Astrocyte of the spinal cord (primary cell): ENCODE data around the gene ZNF681.
"Not testable (repeated sequence)": the region's sequence is repeated elsewhere in the genome, so short reads cannot be mapped to it uniquely, and the experiment has no call there.

Experiments used
- DNase-seq: peaks from one replicate; pipeline ENCODE4 v3.0.0; 2011; ENCODE audit warnings: low read depth, low spot score
- H3K4me3 ChIP-seq: 2 replicates; pipeline ENCODE4 v1.5.1; 2011; ENCODE audit warnings: low read depth, mild to moderate bottlenecking, low read length, moderate library complexity
- CTCF ChIP-seq: IDR thresholded peaks from 2 replicates; pipeline ENCODE4 v1.5.1; 2012; ENCODE audit warnings: low read depth, mild to moderate bottlenecking, low read length, inconsistent platforms
- in situ Hi-C: cut with HindIII; loops from 2 replicates; pipeline ENCODE4 v1.10.0; 2017; ENCODE audit warnings: low sequenced_read_pairs

Gene ZNF681

GRCh38 chr19:23787106-23787505 lies 28.4 kb upstream of the ZNF681 start:
- no peak overlapping the region for H3K4me3 ChIP-seq
- in situ Hi-C loops: no loop called here
- no peak for TF ChIP-seq CTCF
- no peak for DNase-seq

GRCh38 chr19:23785982-23786381 lies 27.3 kb upstream of the ZNF681 start:
- in situ Hi-C loops: no loop called here

GRCh38 chr19:23784274-23784673 lies 25.6 kb upstream of the ZNF681 start:
- TF ChIP-seq CTCF: no peak
- H3K4me3 ChIP-seq: no peak overlapping the region
- DNase-seq: no peak
- in situ Hi-C loops: no loop called here

More at GRCh38 chr19:23785982-23786381, 27.3 kb upstream of the ZNF681 start:
- TF ChIP-seq CTCF: no peak
- DNase-seq: no peak
- no peak overlapping the region for H3K4me3 ChIP-seq

- DNase-seq: no peak
Observed at GRCh38 chr19:23783636-23784035, 24.9 kb upstream of the ZNF681 start.

GRCh38 chr19:23779645-23780044 lies 21.0 kb upstream of the ZNF681 start:
- TF ChIP-seq CTCF: no peak
- H3K4me3 ChIP-seq: no peak overlapping the region
- no peak for DNase-seq
- in situ Hi-C loops: no loop called here

More at GRCh38 chr19:23783636-23784035, 24.9 kb upstream of the ZNF681 start:
- no peak for TF ChIP-seq CTCF
- H3K4me3 ChIP-seq: no peak overlapping the region
- in situ Hi-C loops: no loop called here

GRCh38 chr19:23778566-23778965 lies 19.9 kb upstream of the ZNF681 start:
- in situ Hi-C loops: no loop called here
- H3K4me3 ChIP-seq: no peak overlapping the region
- DNase-seq: no peak
- TF ChIP-seq CTCF: no peak

- H3K4me3 ChIP-seq, DNase-seq, in situ Hi-C loops: not testable (repeated sequence)
Observed at GRCh38 chr19:23778036-23778435, 19.3 kb upstream of the ZNF681 start.
